Liver (tissue), 9 donors: ENCODE measurements around the gene SPEF1. TPM values are rescaled to one million over a fixed set of nuclear protein-coding genes. Genes with fewer than 3 reads are reported as not detected.

Source experiments
- DNase-seq: peaks from one replicate; pipeline ENCODE4 v3.0.0-alpha.2; 2017; ENCODE audit warnings: low spot score
- H3K27ac ChIP-seq, 2 donors: one replicate each; pipeline ENCODE4 v1.7.0; 2013; ENCODE audit warnings: inconsistent platforms in 2 of 2, low read length in 2 of 2, control low read depth in 1 of 2, low read depth in 1 of 2, mild to moderate bottlenecking in 1 of 2
- H3K27me3 ChIP-seq, 4 donors: one replicate each; pipeline versions ENCODE4 v1.6.1 to v1.7.0; 2013; ENCODE audit warnings: low read length in 3 of 4, inconsistent platforms in 1 of 4, mild to moderate bottlenecking in 1 of 4, moderate library complexity in 1 of 4; ENCODE audit not compliant: control insufficient read depth in 4 of 4, insufficient read depth in 4 of 4
- H3K36me3 ChIP-seq, 4 donors: one replicate each; pipeline versions ENCODE4 v1.6.1 to v1.7.0; 2013; ENCODE audit warnings: low read length in 3 of 4, mild to moderate bottlenecking in 3 of 4, low read depth in 1 of 4, moderate library complexity in 1 of 4; ENCODE audit not compliant: control insufficient read depth in 4 of 4, insufficient read depth in 3 of 4
- H3K4me1 ChIP-seq, 4 donors: one replicate each; pipeline versions ENCODE4 v1.6.1 to v1.7.0; 2013; ENCODE audit warnings: low read length in 3 of 4, mild to moderate bottlenecking in 3 of 4, moderate library complexity in 1 of 4; ENCODE audit not compliant: control insufficient read depth in 4 of 4, insufficient read depth in 4 of 4
- H3K4me3 ChIP-seq, 3 donors: one replicate each; pipeline versions ENCODE4 v1.6.1 to v1.7.0; 2013; ENCODE audit warnings: low read length in 3 of 3, control low read depth in 1 of 3, low read depth in 1 of 3, mild to moderate bottlenecking in 1 of 3
- H3K9ac ChIP-seq, 2 donors: one replicate each; pipeline ENCODE4 v1.7.0; 2013; ENCODE audit warnings: low read length in 2 of 2, mild to moderate bottlenecking in 2 of 2, moderate library complexity in 2 of 2, control low read depth in 1 of 2, low read depth in 1 of 2
- H3K9me3 ChIP-seq, 4 donors: one replicate each; pipeline versions ENCODE4 v1.6.1 to v1.7.0; 2013; ENCODE audit warnings: low read length in 3 of 4; ENCODE audit not compliant: control insufficient read depth in 4 of 4
- EGR1 ChIP-seq, 2 donors: IDR thresholded peaks; 2 replicates each; pipeline ENCODE4 v1.6.1; 2016 to 2018; ENCODE audit warnings: antibody characterized with exemption in 2 of 2, low read depth in 2 of 2
- FOXA1 ChIP-seq: IDR thresholded peaks from 2 replicates; pipeline ENCODE4 v1.6.1; 2016; ENCODE audit warnings: antibody characterized with exemption
- FOXA2 ChIP-seq: IDR thresholded peaks from 2 replicates; pipeline ENCODE4 v1.6.1; 2016; ENCODE audit warnings: antibody characterized with exemption
- GABPA ChIP-seq, 2 donors: IDR thresholded peaks in 1 of 2; conservative IDR thresholded peaks in 1 of 2; 2 replicates each; pipeline ENCODE4 v1.6.1; 2016; ENCODE audit warnings: antibody characterized with exemption in 2 of 2, mild to moderate bottlenecking in 1 of 2, moderate library complexity in 1 of 2
- HNF4A ChIP-seq, 2 donors: conservative IDR thresholded peaks; 2 replicates each; pipeline ENCODE4 v1.6.1; 2016; ENCODE audit warnings: antibody characterized with exemption in 2 of 2, mild to moderate bottlenecking in 2 of 2
- HNF4G ChIP-seq: IDR thresholded peaks from 2 replicates; pipeline ENCODE4 v1.6.1; 2016; ENCODE audit warnings: antibody characterized with exemption
- JUND ChIP-seq, 2 donors: IDR thresholded peaks; 2 replicates each; pipeline ENCODE4 v1.6.1; 2016; ENCODE audit warnings: antibody characterized with exemption in 2 of 2
- NR2F2 ChIP-seq: IDR thresholded peaks from 2 replicates; pipeline ENCODE4 v1.6.1; 2016; ENCODE audit warnings: antibody characterized with exemption
- RAD21 ChIP-seq, 2 donors: IDR thresholded peaks; 2 replicates each; pipeline ENCODE4 v1.6.1; 2016; ENCODE audit warnings: antibody characterized with exemption in 2 of 2, mild to moderate bottlenecking in 2 of 2
- RXRA ChIP-seq, 2 donors: IDR thresholded peaks; 2 replicates each; pipeline ENCODE4 v1.6.1; 2017 to 2018; ENCODE audit warnings: antibody characterized with exemption in 2 of 2, mild to moderate bottlenecking in 1 of 2
- SP1 ChIP-seq: IDR thresholded peaks from 2 replicates; pipeline ENCODE4 v1.6.1; 2018; ENCODE audit warnings: antibody characterized with exemption, mild to moderate bottlenecking
- TAF1 ChIP-seq: conservative IDR thresholded peaks from 2 replicates; pipeline ENCODE4 v1.6.1; 2016; ENCODE audit warnings: antibody characterized with exemption, mild to moderate bottlenecking
- YY1 ChIP-seq: IDR thresholded peaks from 2 replicates; pipeline ENCODE4 v1.6.1; 2016; ENCODE audit warnings: antibody characterized with exemption, mild to moderate bottlenecking
- WGBS: extraction: QIAGEN DNeasy Blood & Tissue Kit; methylation state at CpG from one replicate; pipeline ENCODE4 v1.1.7; 2013; 5-methylcytosine and 5-hydroxymethylcytosine counted together
- polyA plus RNA-seq, 2 donors: library from polyadenylated mRNA; stranded (reverse) in 1 of 2; unstranded in 1 of 2; fragments of 200-250 nt in 1 of 2; fragments of >200 nt in 1 of 2; fragmentation: Nextera tagmentation in 1 of 2; extraction: Ambion mirVana in 1 of 2; gene quantifications; one replicate each; pipeline versions ENCODE4 v1.2.1 to v1.2.3, GENCODE V29; 2013 to 2015
- total RNA-seq, 2 donors: library from RNA; depleted of rRNA; stranded (reverse); fragments of >200 nt; gene quantifications; one replicate each; pipeline ENCODE4 v1.2.3, GENCODE V29; 2014
- TF ChIP-seq, protein P1 (sequence below): IDR thresholded peaks from 2 replicates; pipeline ENCODE4 v1.6.1; 2016; ENCODE audit warnings: antibody characterized with exemption
- TF ChIP-seq, protein P2 (sequence below): IDR thresholded peaks from 2 replicates; pipeline ENCODE4 v1.6.1; 2016; ENCODE audit warnings: antibody characterized with exemption
- TF ChIP-seq, protein P3 (sequence below): IDR thresholded peaks from 2 replicates; pipeline ENCODE4 v1.6.1; 2016; ENCODE audit warnings: antibody characterized with exemption
- TF ChIP-seq, protein P4 (sequence below): fragments of 150-350 bp; IDR thresholded peaks from 2 replicates; pipeline ENCODE4 v1.5.1; 2017; ENCODE audit warnings: improper control_type of control experiment, low read depth, low read length; ENCODE audit not compliant: missing input control
- TF ChIP-seq, protein P5 (sequence below): IDR thresholded peaks from 2 replicates; pipeline ENCODE4 v1.6.1; 2016; ENCODE audit warnings: antibody characterized with exemption, mild to moderate bottlenecking
- donor health status: healthy.
- donor health status: healthy.
- donor health status: healthy.
- donor health status: healthy.
- donor health status: healthy.

The SPEF1 gene
- total and polyA plus RNA-seq, 4 donors: not detected

DNA sequence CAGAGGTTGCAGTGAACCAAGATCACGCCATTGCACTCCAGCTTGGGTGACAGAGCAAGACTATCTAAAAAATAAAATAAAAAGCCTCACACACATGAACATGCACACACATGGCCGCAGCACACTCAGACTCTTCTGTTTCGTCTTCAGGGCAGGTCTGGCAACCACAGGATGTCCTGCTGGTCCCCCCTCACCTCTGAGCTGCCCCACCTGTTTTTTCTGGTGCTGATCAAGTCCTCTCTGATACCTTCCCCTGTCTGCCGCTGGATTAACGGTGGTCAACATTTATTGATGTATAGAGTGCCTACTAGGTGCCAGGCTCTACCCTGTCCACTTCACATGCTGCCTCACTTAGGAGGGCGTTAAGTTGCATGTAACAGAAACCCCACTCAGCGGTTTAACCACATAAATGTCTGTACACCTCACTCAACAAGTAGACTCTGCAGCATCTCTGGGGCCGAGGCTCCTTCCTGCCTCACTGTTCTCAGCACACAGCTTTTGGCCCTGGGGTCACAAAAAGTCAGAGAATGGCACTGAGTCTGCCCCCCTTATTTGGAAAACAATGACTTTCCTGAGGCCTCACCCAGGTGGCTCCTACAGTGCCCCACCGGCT is 34.6 kb upstream of the SPEF1 start:
- Histone ChIP-seq H3K36me3 (no peaks in the 10 kb centered on the region), H3K4me3 (no peak overlapping the region), H3K27me3 (no peaks in the 10 kb centered on the region), H3K4me1 (peaks cover 3 to 28% (median 18%) of the 10 kb centered on the region in 4 donors), H3K9me3 (no peaks in the 10 kb centered on the region), H3K27ac (no peak overlapping the region), H3K9ac (no peak overlapping the region)
- no peak for DNase-seq
- TF ChIP-seq EGR1 (IDR thresholded peaks at IDR 0.05; ENCODE audit: low read depth in 2 of 2) (no peak), HNF4A (conservative IDR thresholded peaks at IDR 0.05) (no peak)
- 77% methylated on average over 9 of the region's 9 CpGs for WGBS

DNA sequence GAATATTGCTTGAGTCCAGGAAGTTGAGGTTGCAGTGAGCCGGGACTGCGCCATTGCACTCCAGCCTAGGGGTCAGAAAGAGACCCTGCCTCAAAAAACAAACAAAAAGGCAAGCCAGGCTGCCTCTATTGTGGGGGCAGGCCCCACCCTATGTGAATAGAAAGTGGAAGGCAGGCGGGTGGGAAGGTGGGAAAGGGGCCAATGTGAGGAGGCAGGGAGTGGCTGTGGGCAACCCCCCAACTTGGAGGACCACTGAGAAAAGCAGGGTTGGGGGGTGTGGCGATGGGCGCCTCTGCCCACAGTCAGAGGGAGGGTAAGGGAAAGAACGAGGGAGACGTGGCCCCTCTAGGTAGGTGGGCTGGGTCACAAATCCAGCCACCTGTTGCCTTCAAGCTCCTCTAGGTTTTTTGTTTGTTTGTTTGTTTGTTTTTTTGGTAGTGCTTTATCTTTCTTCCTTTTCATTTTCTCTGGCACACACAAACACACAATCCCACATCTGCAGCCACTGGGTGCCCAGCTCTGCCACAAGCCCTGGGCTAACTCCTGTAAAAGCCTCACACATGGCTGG is 33.8 kb upstream of the SPEF1 start:
- Histone ChIP-seq H3K4me1 (peaks cover 5 to 30% (median 18%) of the 10 kb centered on the region in 4 donors), H3K9me3 (no peaks in the 10 kb centered on the region), H3K36me3 (no peaks in the 10 kb centered on the region), H3K27ac (no peak overlapping the region), H3K9ac (no peak overlapping the region), H3K4me3 (no peak overlapping the region), H3K27me3 (no peaks in the 10 kb centered on the region)
- TF ChIP-seq, protein P1, sequence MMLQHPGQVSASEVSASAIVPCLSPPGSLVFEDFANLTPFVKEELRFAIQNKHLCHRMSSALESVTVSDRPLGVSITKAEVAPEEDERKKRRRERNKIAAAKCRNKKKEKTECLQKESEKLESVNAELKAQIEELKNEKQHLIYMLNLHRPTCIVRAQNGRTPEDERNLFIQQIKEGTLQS: no peak
- TF ChIP-seq, protein P2, sequence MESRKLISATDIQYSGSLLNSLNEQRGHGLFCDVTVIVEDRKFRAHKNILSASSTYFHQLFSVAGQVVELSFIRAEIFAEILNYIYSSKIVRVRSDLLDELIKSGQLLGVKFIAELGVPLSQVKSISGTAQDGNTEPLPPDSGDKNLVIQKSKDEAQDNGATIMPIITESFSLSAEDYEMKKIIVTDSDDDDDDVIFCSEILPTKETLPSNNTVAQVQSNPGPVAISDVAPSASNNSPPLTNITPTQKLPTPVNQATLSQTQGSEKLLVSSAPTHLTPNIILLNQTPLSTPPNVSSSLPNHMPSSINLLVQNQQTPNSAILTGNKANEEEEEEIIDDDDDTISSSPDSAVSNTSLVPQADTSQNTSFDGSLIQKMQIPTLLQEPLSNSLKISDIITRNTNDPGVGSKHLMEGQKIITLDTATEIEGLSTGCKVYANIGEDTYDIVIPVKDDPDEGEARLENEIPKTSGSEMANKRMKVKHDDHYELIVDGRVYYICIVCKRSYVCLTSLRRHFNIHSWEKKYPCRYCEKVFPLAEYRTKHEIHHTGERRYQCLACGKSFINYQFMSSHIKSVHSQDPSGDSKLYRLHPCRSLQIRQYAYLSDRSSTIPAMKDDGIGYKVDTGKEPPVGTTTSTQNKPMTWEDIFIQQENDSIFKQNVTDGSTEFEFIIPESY: no peak
- TF ChIP-seq HNF4A (conservative IDR thresholded peaks at IDR 0.05) (no peak), NR2F2 (no peak), JUND (IDR thresholded peaks at IDR 0.05) (no peak), HNF4G (no peak), EGR1 (IDR thresholded peaks at IDR 0.05; ENCODE audit: low read depth in 2 of 2) (no peak), TAF1 (no peak), FOXA1 (no peak), FOXA2 (no peak), SP1 (no peak), RAD21 (IDR thresholded peaks at IDR 0.05) (no peak), YY1 (no peak), RXRA (IDR thresholded peaks at IDR 0.05) (no peak), GABPA (IDR thresholded peaks at IDR 0.05 in 1 of 2, conservative IDR thresholded peaks at IDR 0.05 in 1 of 2) (no peak)
- TF ChIP-seq, protein P3, sequence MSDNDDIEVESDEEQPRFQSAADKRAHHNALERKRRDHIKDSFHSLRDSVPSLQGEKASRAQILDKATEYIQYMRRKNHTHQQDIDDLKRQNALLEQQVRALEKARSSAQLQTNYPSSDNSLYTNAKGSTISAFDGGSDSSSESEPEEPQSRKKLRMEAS: no peak
- TF ChIP-seq, protein P4, sequence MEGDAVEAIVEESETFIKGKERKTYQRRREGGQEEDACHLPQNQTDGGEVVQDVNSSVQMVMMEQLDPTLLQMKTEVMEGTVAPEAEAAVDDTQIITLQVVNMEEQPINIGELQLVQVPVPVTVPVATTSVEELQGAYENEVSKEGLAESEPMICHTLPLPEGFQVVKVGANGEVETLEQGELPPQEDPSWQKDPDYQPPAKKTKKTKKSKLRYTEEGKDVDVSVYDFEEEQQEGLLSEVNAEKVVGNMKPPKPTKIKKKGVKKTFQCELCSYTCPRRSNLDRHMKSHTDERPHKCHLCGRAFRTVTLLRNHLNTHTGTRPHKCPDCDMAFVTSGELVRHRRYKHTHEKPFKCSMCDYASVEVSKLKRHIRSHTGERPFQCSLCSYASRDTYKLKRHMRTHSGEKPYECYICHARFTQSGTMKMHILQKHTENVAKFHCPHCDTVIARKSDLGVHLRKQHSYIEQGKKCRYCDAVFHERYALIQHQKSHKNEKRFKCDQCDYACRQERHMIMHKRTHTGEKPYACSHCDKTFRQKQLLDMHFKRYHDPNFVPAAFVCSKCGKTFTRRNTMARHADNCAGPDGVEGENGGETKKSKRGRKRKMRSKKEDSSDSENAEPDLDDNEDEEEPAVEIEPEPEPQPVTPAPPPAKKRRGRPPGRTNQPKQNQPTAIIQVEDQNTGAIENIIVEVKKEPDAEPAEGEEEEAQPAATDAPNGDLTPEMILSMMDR: no peak
- TF ChIP-seq, protein P5, sequence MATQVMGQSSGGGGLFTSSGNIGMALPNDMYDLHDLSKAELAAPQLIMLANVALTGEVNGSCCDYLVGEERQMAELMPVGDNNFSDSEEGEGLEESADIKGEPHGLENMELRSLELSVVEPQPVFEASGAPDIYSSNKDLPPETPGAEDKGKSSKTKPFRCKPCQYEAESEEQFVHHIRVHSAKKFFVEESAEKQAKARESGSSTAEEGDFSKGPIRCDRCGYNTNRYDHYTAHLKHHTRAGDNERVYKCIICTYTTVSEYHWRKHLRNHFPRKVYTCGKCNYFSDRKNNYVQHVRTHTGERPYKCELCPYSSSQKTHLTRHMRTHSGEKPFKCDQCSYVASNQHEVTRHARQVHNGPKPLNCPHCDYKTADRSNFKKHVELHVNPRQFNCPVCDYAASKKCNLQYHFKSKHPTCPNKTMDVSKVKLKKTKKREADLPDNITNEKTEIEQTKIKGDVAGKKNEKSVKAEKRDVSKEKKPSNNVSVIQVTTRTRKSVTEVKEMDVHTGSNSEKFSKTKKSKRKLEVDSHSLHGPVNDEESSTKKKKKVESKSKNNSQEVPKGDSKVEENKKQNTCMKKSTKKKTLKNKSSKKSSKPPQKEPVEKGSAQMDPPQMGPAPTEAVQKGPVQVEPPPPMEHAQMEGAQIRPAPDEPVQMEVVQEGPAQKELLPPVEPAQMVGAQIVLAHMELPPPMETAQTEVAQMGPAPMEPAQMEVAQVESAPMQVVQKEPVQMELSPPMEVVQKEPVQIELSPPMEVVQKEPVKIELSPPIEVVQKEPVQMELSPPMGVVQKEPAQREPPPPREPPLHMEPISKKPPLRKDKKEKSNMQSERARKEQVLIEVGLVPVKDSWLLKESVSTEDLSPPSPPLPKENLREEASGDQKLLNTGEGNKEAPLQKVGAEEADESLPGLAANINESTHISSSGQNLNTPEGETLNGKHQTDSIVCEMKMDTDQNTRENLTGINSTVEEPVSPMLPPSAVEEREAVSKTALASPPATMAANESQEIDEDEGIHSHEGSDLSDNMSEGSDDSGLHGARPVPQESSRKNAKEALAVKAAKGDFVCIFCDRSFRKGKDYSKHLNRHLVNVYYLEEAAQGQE: no peak
- 83% methylated on average over 7 of the region's 7 CpGs for WGBS
- DNase-seq: no peak
